ENCODE measurements around the gene SLC22A7.

The SLC22A7 gene

GRCh38 chr6:43267619-43268354 is 30.3 kb upstream of the SLC22A7 start:
- no peak for DNase-seq

- no peak for DNase-seq
Measured at GRCh38 chr6:43268355-43268700, 29.7 kb upstream of the SLC22A7 start.

GRCh38 chr6:43268782-43269272 is 29.2 kb upstream of the SLC22A7 start:
- DNase-seq, result no peak

- DNase-seq, result no peak
Measured at GRCh38 chr6:43269273-43270007, 28.6 kb upstream of the SLC22A7 start.

GRCh38 chr6:43271103-43271815 is 26.8 kb upstream of the SLC22A7 start:
- DNase-seq, result no peak

GRCh38 chr6:43271944-43272343 is 26.1 kb upstream of the SLC22A7 start:
- no peak for DNase-seq

- no peak for DNase-seq
Measured at GRCh38 chr6:43273707-43274106, 24.4 kb upstream of the SLC22A7 start.

- DNase-seq, result no peak
Measured at GRCh38 chr6:43274127-43274915, 23.7 kb upstream of the SLC22A7 start.

- DNase-seq, result no peak
Measured at GRCh38 chr6:43274916-43275597, 23.0 kb upstream of the SLC22A7 start.

- DNase-seq, result no peak
Measured at GRCh38 chr6:43275801-43276576, 22.1 kb upstream of the SLC22A7 start.

GRCh38 chr6:43276577-43277305 is 21.3 kb upstream of the SLC22A7 start:
- DNase-seq, result no peak

GRCh38 chr6:43277306-43277642 is 20.8 kb upstream of the SLC22A7 start:
- no peak for DNase-seq

GRCh38 chr6:43277643-43278523 is 20.2 kb upstream of the SLC22A7 start:
- DNase-seq, result peak; percentile 49

GRCh38 chr6:43278524-43279078 is 19.5 kb upstream of the SLC22A7 start:
- peak; percentile 74 for DNase-seq

GRCh38 chr6:43280234-43280633 is 17.8 kb upstream of the SLC22A7 start:
- DNase-seq, result no peak

- no peak for DNase-seq
Measured at GRCh38 chr6:43282060-43282459, 16.0 kb upstream of the SLC22A7 start.

- no peak for DNase-seq
Measured at GRCh38 chr6:43282636-43283513, 15.2 kb upstream of the SLC22A7 start.

GRCh38 chr6:43283514-43283901 is 14.6 kb upstream of the SLC22A7 start:
- DNase-seq, result no peak
